Measurements from ENCODE around the gene PAWR. TPM values are rescaled to one million over a fixed set of nuclear protein-coding genes. Genes with fewer than 3 reads are reported as not detected.
"Not testable (repeated sequence)": the region's sequence is repeated elsewhere in the genome, so short reads cannot be mapped to it uniquely, and the experiment has no call there.

The PAWR gene
- total RNA-seq, 1 donor from 2014 or later = 69.2 TPM

GRCh38 chr12:79652521-79652920 is 38.2 kb downstream of the PAWR start:
- H3K4me3 ChIP-seq (ENCODE audit: low read depth, low read length) = no peak overlapping the region
- no peaks in the 10 kb centered on the region for H3K27me3 ChIP-seq (ENCODE audit: control insufficient read depth, insufficient read depth, low read length)
- no peak for DNase-seq (ENCODE audit: low read depth)
- FAIRE-seq = no peak
- no peaks in the 10 kb centered on the region for H3K36me3 ChIP-seq (ENCODE audit: control insufficient read depth, insufficient read depth, low read length)
- no peak for TF ChIP-seq CTCF (IDR thresholded peaks at IDR 0.05; ENCODE audit: insufficient read depth, low read length, severe bottlenecking)

- H3K36me3 ChIP-seq (ENCODE audit: control insufficient read depth, insufficient read depth, low read length) = no peaks in the 10 kb centered on the region
- FAIRE-seq = no peak
- no peak for DNase-seq (ENCODE audit: low read depth)
- TF ChIP-seq CTCF (IDR thresholded peaks at IDR 0.05; ENCODE audit: insufficient read depth, low read length, severe bottlenecking) = no peak
- H3K27me3 ChIP-seq (ENCODE audit: control insufficient read depth, insufficient read depth, low read length) = no peaks in the 10 kb centered on the region
- H3K4me3 ChIP-seq (ENCODE audit: low read depth, low read length) = no peak overlapping the region
Observed at GRCh38 chr12:79650440-79650839, 40.3 kb downstream of the PAWR start.

- TF ChIP-seq CTCF (IDR thresholded peaks at IDR 0.05; ENCODE audit: insufficient read depth, low read length, severe bottlenecking) = no peak
- Histone ChIP-seq H3K27me3 (ENCODE audit: control insufficient read depth, insufficient read depth, low read length) (no peaks in the 10 kb centered on the region), H3K36me3 (ENCODE audit: control insufficient read depth, insufficient read depth, low read length) (no peaks in the 10 kb centered on the region), H3K4me3 (ENCODE audit: low read depth, low read length) (no peak overlapping the region)
- FAIRE-seq (no peak), DNase-seq (ENCODE audit: low read depth) (no peak)
Observed at GRCh38 chr12:79648881-79649280, 41.9 kb downstream of the PAWR start.

GRCh38 chr12:79646843-79647242 is 43.9 kb downstream of the PAWR start:
- H3K4me3 ChIP-seq (ENCODE audit: low read depth, low read length); DNase-seq (ENCODE audit: low read depth); H3K27me3 ChIP-seq (ENCODE audit: control insufficient read depth, insufficient read depth, low read length); FAIRE-seq; H3K36me3 ChIP-seq (ENCODE audit: control insufficient read depth, insufficient read depth, low read length): not testable (repeated sequence)

GRCh38 chr12:79645235-79645630 is 45.5 kb downstream of the PAWR start:
- FAIRE-seq (no peak), DNase-seq (ENCODE audit: low read depth) (no peak)
- Histone ChIP-seq H3K36me3 (ENCODE audit: control insufficient read depth, insufficient read depth, low read length) (peaks cover 1% of the 10 kb centered on the region), H3K4me3 (ENCODE audit: low read depth, low read length) (no peak overlapping the region), H3K27me3 (ENCODE audit: control insufficient read depth, insufficient read depth, low read length) (no peaks in the 10 kb centered on the region)
- TF ChIP-seq CTCF (IDR thresholded peaks at IDR 0.05; ENCODE audit: insufficient read depth, low read length, severe bottlenecking) = no peak

GRCh38 chr12:79644274-79645234 is 46.2 kb downstream of the PAWR start:
- DNase-seq (ENCODE audit: low read depth) = no peak
- H3K27me3 ChIP-seq (ENCODE audit: control insufficient read depth, insufficient read depth, low read length) = no peaks in the 10 kb centered on the region
- no peak for FAIRE-seq
- peaks cover 1% of the 10 kb centered on the region for H3K36me3 ChIP-seq (ENCODE audit: control insufficient read depth, insufficient read depth, low read length)
- H3K4me3 ChIP-seq (ENCODE audit: low read depth, low read length) = no peak overlapping the region
- TF ChIP-seq CTCF (IDR thresholded peaks at IDR 0.05; ENCODE audit: insufficient read depth, low read length, severe bottlenecking) = no peak
